LNCAP (cell line): ENCODE data around the gene NFAT5.

Experiments
- CTCF ChIP-seq: fragments of 450-650 bp; IDR thresholded peaks from 2 replicates; pipeline ENCODE4 v1.5.1; 2017; ENCODE audit warnings: mild to moderate bottlenecking

The NFAT5 gene

GRCh38 chr16:69562813-69563212 lies 3.0 kb upstream of the NFAT5 start:
- TF ChIP-seq CTCF: no peak

DNA sequence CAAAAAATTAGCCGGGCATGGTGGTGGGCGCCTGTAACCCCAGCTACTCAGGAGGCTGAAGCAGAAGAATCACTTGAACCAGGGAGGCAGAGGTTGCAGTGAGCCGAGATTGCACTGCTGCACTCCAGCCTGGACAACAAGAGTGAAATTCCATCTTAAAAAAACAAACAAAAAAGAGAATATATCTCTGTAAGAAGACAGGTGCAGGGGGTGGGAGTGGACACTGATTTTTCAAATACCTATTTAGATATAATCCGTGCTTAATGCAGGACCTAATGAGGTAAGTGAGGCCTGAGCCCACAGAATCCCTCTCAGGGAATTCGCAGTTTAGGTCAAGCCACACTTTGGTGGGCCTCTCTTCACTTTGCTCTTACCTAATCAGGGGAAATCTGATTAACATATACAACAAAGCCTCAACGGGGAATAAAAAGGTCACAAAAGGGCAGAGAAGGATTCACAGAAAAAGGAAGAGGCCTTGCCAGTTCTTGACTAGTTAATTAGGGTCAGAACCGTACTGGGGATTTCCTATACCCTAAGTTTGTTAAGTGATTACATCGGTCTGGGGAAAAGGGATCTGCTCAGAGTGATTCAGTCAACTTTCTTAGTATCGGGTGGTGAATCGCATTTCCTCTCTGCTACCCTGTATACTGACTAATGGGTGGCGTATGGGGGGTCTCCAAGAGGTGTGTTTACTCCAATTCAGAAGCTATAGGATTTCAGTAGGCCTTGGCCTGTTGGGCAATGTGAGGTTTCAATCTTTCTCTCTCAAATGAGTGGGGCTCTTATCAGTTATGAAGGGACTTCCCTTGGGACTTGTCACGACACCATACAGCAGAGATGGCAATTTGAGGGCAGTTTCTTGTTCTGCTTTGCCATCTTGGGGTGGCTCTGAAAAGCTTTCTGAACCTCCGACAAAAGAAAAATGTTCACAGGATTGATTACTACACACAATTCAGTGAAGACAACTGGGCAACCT lies 1.9 kb upstream of the NFAT5 start:
- TF ChIP-seq CTCF: no peak

GRCh38 chr16:69564845-69565670 lies 708 bp upstream of the NFAT5 start:
- TF ChIP-seq CTCF: no peak

GRCh38 chr16:69566240-69566980 lies 644 bp downstream of the NFAT5 start:
- TF ChIP-seq CTCF: no peak

DNA sequence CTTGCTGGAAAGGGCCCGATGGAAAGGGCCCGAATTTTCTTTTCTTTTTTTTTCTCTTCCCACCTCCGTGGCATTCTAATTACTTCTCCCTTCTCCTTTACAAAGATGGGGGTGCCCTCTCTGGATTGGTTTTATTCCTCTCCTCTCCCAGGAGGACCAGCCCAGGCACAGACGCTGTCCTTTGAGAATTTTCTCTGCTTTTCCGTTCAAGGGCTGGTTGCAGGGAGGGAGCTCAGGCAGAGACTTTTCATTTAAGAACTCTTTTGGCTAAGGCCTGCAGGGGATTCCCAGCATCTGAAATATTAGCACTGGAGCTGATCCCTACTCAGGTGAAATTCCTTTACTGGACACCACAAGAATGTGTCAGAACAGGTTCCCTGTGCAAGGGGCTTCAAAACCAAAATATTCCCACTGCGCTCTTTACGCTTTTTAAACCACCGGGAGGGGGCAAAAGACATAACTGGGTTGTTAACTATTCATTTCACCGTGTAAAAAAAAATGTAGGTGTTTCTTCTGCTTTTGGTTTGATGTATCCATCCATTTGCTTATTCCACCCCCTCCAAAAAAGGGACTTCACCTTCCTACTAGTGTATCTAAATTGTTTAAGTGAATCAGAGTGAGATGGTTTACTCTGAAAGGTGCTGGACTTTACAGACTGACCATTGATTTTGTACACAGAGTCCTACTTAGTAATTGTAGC lies 1.4 kb downstream of the NFAT5 start:
- peak; percentile 13; the same call in 1 of the 2 replicates for TF ChIP-seq CTCF

DNA sequence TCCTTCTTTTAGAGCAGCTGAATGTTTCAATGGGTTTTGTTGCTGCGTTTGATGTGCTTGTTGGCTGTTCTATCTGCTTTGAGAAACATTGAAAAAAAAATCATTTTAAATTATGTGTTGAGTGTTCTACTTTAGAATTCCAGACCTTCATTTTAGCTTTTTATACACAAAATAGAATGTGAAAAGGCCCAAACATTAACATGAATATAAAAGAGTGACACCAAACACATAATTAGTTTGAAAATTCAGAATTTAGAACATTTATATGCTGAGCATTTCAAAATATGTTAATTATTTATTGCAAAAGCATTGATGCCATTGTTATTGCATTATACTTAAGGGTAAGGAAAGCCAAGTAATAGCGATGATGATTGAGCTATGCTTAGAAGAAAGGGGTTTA lies 2.9 kb downstream of the NFAT5 start:
- no peak for TF ChIP-seq CTCF
